Activated naive CD4-positive, alpha-beta T cell treated with anti-CD3 and anti-CD28 coated beads for 36 hours (primary cell): ENCODE measurements around the gene CCT5. TPM values are rescaled to one million over a fixed set of nuclear protein-coding genes. Genes with fewer than 3 reads are reported as not detected.
"Not testable (repeated sequence)": the region's sequence is repeated elsewhere in the genome, so short reads cannot be mapped to it uniquely, and the experiment has no call there.

Experiments
- CTCF ChIA-PET: fragments of 350-600 bp; sonication (Branson Sonifier 250); formaldehyde crosslinking; loops from one replicate; lab custom pipeline; 2021; ENCODE audit warnings: antibody characterized with exemption; lab: Charles Lee
- DNase-seq: peaks from one replicate; pipeline ENCODE4 v3.0.0-alpha.2; 2020
- H3K27ac Mint-ChIP-seq: one replicate; pipeline ENCODE4 v1.8.0; 2021; ENCODE audit warnings: mild to moderate bottlenecking, mixed read lengths
- H3K27me3 Mint-ChIP-seq: one replicate; pipeline ENCODE4 v1.8.0; 2021; ENCODE audit warnings: low read depth, mixed read lengths
- H3K36me3 Mint-ChIP-seq: one replicate; pipeline ENCODE4 v1.8.0; 2021; ENCODE audit warnings: low read depth, mixed read lengths
- H3K4me1 Mint-ChIP-seq: one replicate; pipeline ENCODE4 v1.8.0; 2021; ENCODE audit warnings: low read depth, mixed read lengths
- H3K4me3 Mint-ChIP-seq: one replicate; pipeline ENCODE4 v1.8.0; 2021; ENCODE audit warnings: mild to moderate bottlenecking, moderate library complexity, mixed read lengths
- H3K9me3 Mint-ChIP-seq: one replicate; pipeline ENCODE4 v1.8.0; 2021; ENCODE audit warnings: mixed read lengths
- intact Hi-C: fragments of 100-400 bp; cut with micrococcal nuclease; formaldehyde crosslinking; loops from one replicate; pipeline ENCODE4 v1.15.1; 2023
- total RNA-seq, 2 experiments: library from RNA; stranded (reverse); gene quantifications; one replicate each; pipeline ENCODE4 v1.2.3, GENCODE V29; 2021

CCT5 gene
- total RNA-seq, 2 experiments from 2014 or later = 414 to 419 TPM

DNA sequence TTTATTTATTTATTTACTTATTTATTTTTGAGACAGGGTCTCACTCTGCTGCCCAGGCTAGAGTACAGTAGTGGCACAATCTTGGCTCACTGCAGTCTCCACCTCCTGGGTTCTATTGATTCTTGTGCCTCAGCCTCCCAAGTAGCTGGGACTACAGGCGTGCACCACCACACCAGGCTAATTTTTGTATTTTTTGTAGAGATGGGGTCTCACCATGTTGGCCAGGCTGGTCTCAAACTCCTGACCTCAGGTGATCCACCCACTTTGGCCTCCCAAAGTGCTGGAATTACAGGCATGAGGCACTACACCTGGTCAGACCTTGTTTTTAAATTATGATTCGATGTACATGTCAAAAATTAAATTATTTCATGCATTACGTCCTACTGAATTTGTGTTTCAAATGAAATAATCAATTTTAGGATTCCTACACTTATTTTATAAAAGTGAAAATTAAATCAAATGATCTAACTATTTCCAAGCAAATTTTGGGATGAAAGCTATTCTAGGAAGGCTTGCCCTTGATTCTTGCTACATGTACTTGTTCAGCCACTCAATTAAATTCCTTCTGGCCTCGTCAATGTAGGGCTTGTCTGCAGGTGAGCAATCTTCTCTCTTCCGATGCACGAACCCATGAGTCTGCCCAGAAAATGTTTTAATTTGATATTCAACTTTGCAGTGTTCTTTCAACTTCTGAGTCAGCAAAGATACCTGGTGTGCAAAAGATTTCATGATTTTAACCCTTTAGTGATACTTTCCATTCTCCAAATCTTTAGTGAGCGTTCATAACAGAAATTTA, 30.0 kb downstream of the CCT5 start:
- no peaks in the 10 kb centered on the region for H3K36me3 Mint-ChIP-seq
- no peaks in the 10 kb centered on the region for H3K27me3 Mint-ChIP-seq
- no peaks in the 10 kb centered on the region for H3K9me3 Mint-ChIP-seq
- CTCF ChIA-PET = interaction anchor here (0.7 to 3.2 kb wide), 2 partner anchors 144 to 210 kb away, joined by 4 to 13 read pairs; no protein-coding TSS in a partner anchor
- intact Hi-C loops = loop anchor here (5.0 kb wide), 1 partner anchor 72 kb away; the partner anchor contains the start of gene MARCHF6
- no peak overlapping the region for H3K4me3 Mint-ChIP-seq
- H3K4me1 Mint-ChIP-seq = peaks cover 11% of the 10 kb centered on the region
- no peak for DNase-seq
- H3K27ac Mint-ChIP-seq = no peak overlapping the region

DNA sequence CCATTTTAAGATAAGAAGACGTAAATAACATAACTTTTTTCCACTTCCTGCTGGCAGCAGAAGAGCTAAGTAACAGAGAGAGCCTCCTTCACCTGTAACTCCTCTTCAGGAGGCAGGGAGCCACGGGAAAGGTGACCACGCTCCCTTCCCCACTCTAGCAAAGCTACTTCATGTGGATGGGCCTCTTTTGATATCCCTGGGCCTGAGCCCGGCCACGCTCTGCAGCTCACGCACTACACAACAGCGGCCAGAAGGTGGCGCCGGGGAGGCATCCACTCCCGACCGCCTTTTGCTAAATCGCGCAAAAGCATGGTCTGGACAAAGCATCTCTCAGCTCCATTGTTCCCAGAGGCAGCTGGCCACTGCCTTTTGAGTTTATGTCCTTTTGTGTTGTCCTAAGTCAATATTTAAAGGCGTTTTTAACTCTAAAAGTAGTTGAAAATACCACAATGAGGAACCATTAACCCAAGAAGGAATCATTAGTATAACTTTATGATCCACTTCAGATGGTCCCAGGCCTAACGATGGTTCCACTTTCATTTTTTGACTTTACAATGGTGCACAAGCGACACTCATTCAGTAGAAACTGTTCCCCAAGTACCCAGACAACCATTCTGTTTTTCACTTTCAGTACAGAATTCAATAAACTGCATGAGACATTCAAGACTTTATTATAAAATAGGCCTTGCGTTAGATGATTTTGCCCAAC, 34.0 kb downstream of the CCT5 start:
- CTCF ChIA-PET = interaction anchor here (0.6 to 2.6 kb wide), 23 partner anchors 8 to 345 kb away, joined by 3 to 29 read pairs (median 5); partner anchors contain the start of genes CCT5, CMBL and MARCHF6
- Mint-ChIP-seq H3K9me3 (no peaks in the 10 kb centered on the region), H3K4me3 (no peak overlapping the region), H3K36me3 (no peaks in the 10 kb centered on the region), H3K27ac (no peak overlapping the region), H3K4me1 (peaks cover 7% of the 10 kb centered on the region), H3K27me3 (peaks cover 2% of the 10 kb centered on the region)
- intact Hi-C loops = loop anchor here (1.0 to 5.0 kb wide), 8 partner anchors 33 to 406 kb away; partner anchors contain the start of genes CCT5, MARCHF6 and ROPN1L
- DNase-seq = peak; percentile 82

DNA sequence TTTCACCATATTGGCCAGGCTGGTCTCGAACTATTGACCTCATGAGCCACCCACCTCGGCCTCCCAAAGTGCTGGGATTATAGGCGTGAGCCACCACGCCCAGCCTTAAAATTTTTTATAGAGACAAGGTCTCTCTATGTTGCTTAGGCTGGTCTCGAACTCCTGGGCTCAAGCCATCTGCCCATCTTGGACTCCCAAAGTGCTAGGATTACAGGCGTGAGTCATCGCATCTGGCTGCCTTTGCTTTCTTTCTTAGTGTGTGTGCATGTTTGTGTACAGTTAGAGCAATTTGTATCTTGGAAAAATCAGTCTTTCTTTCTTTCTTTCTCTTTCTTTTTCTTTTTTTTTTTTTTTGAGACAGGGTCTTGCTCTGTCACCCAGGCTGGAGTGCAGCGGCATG, 35.3 kb downstream of the CCT5 start:
- H3K4me1 Mint-ChIP-seq, DNase-seq, H3K4me3 Mint-ChIP-seq, H3K36me3 Mint-ChIP-seq, H3K9me3 Mint-ChIP-seq, H3K27ac Mint-ChIP-seq, H3K27me3 Mint-ChIP-seq: not testable (repeated sequence)
- intact Hi-C loops = loop anchor here (2.0 kb wide), 1 partner anchor 35 kb away; the partner anchor contains the start of gene CCT5
- CTCF ChIA-PET = interaction anchor here (0.6 to 1.8 kb wide), 4 partner anchors 66 to 138 kb away, joined by 3 to 4 read pairs (median 4); no protein-coding TSS in a partner anchor

DNA sequence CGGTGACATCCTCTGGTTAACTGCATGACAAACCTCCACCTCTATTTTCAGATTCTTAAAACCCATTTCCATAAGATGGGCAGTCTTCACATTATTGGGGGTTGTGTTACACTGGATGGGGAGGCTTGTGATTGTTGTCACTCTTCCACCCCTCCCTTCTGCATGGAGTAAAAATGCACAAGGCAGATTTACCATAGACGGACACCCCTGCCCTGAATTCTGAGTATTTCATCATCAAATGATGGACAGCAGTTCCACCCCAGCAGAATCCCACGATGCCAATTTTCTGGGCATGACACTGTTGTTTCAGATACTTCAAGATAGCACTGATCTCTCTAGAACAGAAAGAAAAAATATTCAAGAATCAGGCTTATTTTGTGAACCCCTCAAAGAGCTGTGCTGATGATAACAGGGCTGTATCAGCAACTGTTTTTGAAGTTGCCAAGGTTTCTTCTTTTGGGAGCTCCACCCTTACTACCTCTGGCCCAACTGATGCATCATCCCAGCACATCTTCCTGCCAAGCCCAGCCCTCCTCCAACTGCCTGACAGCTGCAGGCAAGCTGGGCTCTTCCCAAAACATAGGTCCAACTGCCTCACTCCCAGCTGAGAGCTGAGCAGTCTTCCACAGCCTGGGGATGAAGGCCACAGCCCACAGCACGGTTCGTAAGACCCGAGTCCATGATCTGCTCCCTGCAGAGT, 36.2 kb downstream of the CCT5 start:
- Mint-ChIP-seq H3K27me3 (peaks cover 2% of the 10 kb centered on the region), H3K9me3 (no peaks in the 10 kb centered on the region), H3K36me3 (no peaks in the 10 kb centered on the region), H3K27ac (no peak overlapping the region), H3K4me3 (no peak overlapping the region), H3K4me1 (peaks cover 7% of the 10 kb centered on the region)
- CTCF ChIA-PET = interaction anchor here (0.6 to 1.3 kb wide), 2 partner anchors 136 to 137 kb away, joined by 3 read pairs; no protein-coding TSS in a partner anchor
- DNase-seq = no peak
- intact Hi-C loops = no loop called here

DNA sequence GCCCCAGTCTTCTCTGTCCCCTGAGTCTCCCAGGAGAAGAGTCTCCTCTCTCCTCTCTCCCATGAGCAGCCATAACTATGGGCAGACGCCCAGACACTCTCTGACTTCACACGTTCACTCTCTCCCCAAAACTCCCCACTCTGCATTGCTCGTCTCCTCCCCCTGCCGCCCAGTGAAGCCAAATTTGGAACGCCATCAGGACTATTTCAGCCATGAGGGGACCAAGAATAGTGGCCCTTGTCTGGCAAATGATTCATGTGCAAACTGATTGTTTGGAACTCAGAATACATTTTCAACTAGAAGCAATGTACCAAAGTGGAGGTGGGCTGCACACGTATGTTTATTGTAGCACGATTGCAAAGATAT, 36.8 kb downstream of the CCT5 start:
- intact Hi-C loops = no loop called here
- H3K27ac Mint-ChIP-seq = no peak overlapping the region
- H3K27me3 Mint-ChIP-seq = peaks cover 2% of the 10 kb centered on the region
- H3K9me3 Mint-ChIP-seq = no peaks in the 10 kb centered on the region
- H3K4me3 Mint-ChIP-seq = no peak overlapping the region
- DNase-seq = no peak
- no peaks in the 10 kb centered on the region for H3K36me3 Mint-ChIP-seq
- peaks cover 7% of the 10 kb centered on the region for H3K4me1 Mint-ChIP-seq
- CTCF ChIA-PET = no interaction called here

DNA sequence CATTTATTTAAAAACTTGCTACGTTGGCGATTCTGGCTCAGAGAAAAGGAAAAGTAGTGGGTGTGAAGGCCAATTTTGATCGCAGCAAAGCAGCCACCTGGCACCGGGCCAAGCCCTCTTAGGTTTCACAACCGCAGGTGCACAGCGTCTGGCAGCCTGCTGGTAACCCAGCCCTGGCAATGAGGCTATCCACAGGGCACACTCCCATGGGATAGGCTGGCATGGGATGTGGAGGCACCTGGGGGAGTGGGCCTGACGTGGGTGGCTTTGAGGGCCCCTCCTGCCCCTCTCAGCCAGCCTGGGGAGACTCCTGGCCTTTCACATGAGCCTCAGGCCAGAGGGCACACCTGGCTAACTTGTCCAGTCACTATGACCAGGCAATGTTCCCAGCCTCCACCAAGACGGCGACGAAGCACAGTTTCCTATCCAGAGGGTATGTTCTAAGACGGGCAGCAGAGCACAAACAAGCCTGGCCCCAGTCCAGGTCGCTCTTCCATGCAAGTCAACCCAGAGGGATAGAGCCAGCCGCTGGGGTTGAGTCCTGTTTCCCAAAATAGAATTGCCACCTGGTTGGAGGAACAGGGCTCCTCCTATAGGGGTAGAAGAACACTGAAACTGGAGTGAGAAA, 38.6 kb downstream of the CCT5 start:
- H3K36me3 Mint-ChIP-seq = no peaks in the 10 kb centered on the region
- CTCF ChIA-PET = no interaction called here
- peaks cover 2% of the 10 kb centered on the region for H3K27me3 Mint-ChIP-seq
- H3K4me3 Mint-ChIP-seq = no peak overlapping the region
- peak; percentile 15 for DNase-seq
- intact Hi-C loops = no loop called here
- H3K9me3 Mint-ChIP-seq = no peaks in the 10 kb centered on the region
- H3K4me1 Mint-ChIP-seq = peaks cover 6% of the 10 kb centered on the region
- no peak overlapping the region for H3K27ac Mint-ChIP-seq

DNA sequence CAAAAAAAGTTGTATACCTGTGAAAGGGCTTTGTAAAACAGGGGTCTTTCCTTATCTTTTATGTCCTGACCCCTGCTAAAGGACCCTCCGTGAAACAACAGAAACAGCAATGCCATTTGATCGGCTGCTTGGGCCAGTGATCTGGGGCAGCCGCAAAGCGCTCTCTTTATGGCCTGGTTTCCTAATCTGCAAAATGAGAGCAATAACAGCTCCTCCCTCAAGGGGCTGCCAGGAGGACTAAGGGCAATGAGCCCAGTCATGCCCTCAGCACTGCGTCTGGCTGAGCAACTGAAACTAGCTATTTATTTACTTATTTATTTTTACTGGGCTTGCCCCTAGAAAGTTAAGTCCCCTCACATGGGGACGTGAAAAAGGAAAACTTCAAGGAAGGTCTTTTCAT, 39.3 kb downstream of the CCT5 start:
- H3K4me1 Mint-ChIP-seq = peaks cover 4% of the 10 kb centered on the region
- CTCF ChIA-PET = interaction anchor here (0.7 kb wide), 1 partner anchor 338 kb away, joined by 3 read pairs; no protein-coding TSS in a partner anchor
- intact Hi-C loops = no loop called here

DNA sequence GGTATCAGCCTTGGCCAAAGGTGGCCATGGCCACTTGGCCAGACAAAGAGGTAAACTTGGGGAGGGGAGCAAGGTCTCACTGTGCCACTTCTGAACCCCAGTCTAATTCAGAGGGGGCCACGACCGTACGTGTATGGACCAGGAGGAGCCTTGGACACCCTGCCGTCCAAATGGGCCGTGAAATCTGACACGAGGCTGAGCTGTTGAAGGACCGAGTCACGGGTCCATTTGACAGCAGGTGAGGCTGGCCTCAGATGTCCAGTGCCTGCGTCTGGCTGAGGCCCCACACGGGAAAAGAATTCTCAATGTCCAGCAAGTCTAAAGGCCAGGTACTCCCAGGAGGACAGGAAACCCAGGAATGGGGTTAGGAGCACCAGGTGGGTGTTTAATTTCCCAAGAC, 39.9 kb downstream of the CCT5 start:
- H3K36me3 Mint-ChIP-seq = no peaks in the 10 kb centered on the region
- H3K4me1 Mint-ChIP-seq = peaks cover 4% of the 10 kb centered on the region
- no peak overlapping the region for H3K4me3 Mint-ChIP-seq
- H3K27me3 Mint-ChIP-seq = peaks cover 5% of the 10 kb centered on the region
- no peaks in the 10 kb centered on the region for H3K9me3 Mint-ChIP-seq
- intact Hi-C loops = no loop called here
- no peak overlapping the region for H3K27ac Mint-ChIP-seq
- no peak for DNase-seq
- CTCF ChIA-PET = interaction anchor here (0.7 kb wide), 1 partner anchor 337 kb away, joined by 3 read pairs; no protein-coding TSS in a partner anchor

More for the DNA sequence above, 39.3 kb downstream of the CCT5 start:
- no peaks in the 10 kb centered on the region for H3K9me3 Mint-ChIP-seq
- H3K4me3 Mint-ChIP-seq = no peak overlapping the region
- no peaks in the 10 kb centered on the region for H3K36me3 Mint-ChIP-seq
- no peak for DNase-seq
- H3K27me3 Mint-ChIP-seq = peaks cover 5% of the 10 kb centered on the region
- no peak overlapping the region for H3K27ac Mint-ChIP-seq

DNA sequence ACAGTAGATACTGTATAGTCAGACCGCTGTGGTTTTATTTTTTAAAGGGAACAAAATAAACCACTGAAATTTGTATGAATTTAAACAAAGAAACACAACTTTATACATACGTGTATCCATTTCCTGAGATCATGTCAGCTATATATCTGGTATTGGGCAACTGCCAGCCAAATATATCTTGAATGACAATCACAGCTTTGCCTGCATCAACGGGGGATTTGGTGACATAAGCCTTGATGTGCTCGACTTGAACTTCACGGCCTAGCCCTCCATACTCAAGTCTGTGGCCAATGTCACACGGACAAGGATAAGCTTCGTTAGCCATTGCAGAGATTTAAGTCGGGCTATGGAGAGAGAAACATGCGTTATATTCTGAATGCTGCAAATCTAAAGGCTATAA, 40.4 kb downstream of the CCT5 start:
- Mint-ChIP-seq H3K4me1 (peaks cover 4% of the 10 kb centered on the region), H3K4me3 (no peak overlapping the region), H3K36me3 (no peaks in the 10 kb centered on the region), H3K27me3 (peaks cover 5% of the 10 kb centered on the region), H3K27ac (no peak overlapping the region), H3K9me3 (no peaks in the 10 kb centered on the region)
- CTCF ChIA-PET = no interaction called here
- DNase-seq = no peak
- intact Hi-C loops = no loop called here

DNA sequence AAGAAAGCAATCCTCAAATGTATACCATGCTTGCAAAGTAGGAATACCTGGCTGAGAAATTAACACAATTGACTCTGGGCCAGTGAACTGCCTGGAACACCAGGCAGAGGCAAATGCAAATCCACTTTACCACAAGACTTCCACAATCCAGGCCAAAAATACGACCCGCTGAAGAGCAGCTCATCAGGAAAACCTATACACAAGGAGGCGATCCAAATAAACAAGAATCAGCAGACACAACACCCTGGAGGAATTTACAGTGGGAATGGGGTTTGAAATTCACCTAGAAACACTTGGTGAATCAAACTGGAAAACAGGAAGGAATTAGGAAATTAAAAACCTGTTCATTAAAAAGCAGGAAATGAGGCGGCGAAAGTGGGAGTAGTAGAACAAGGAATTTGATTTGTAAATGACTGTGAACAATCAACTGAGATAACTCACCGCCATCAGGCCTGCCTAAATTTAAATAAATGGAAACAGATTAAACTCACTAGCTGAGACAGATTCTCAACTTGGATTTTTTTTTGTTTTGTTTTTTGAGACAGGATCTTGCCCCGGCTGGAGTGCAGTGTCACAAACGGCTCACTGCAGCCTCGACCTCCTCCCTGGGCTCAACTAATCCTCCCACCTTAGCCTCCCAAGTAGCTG, 41.7 kb downstream of the CCT5 start:
- H3K27ac Mint-ChIP-seq = no peak overlapping the region
- peaks cover 3% of the 10 kb centered on the region for H3K27me3 Mint-ChIP-seq
- intact Hi-C loops = no loop called here
- H3K4me1 Mint-ChIP-seq = peaks cover 4% of the 10 kb centered on the region
- H3K9me3 Mint-ChIP-seq = no peaks in the 10 kb centered on the region
- CTCF ChIA-PET = interaction anchor here (1.8 kb wide), 1 partner anchor 8 kb away, joined by 7 read pairs; no protein-coding TSS in a partner anchor
- no peak overlapping the region for H3K4me3 Mint-ChIP-seq
- no peak for DNase-seq
- no peaks in the 10 kb centered on the region for H3K36me3 Mint-ChIP-seq

DNA sequence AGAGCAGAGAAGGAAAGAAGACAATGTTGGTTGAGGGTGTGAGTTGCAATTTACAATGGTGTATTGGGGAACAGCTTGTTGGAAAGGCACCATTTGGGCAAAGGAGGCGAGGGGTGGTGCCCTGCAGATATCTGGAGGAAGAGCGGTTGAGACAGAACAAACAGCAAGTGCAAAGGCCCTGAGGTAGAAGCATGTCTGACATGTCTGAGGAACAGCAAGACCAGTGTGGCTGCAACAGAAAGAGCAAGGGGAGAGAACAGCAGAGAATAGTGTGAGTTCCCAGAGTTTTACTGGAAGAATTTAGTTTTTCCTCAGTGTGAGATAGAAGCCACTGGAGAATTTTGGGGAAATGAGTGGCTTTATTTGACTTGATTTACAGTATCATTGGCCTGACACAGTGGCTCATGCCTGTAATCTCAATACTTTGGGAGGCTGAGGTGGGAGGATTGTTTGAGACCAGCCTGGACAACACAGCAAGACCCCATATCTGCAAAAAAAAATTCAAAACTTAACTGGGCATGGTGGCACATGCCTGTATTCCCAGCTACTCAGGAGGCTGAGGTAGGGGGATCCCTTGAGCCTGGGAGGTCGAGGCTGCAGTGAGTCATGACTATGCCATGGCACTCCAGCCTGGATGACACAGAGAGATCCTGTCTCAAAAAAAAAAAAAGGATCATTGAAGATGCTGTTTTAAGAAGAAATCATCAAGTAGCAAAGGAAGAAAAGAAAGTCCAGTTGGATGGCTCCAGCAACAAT, 44.0 kb downstream of the CCT5 start:
- no peaks in the 10 kb centered on the region for H3K4me1 Mint-ChIP-seq
- no peak overlapping the region for H3K27ac Mint-ChIP-seq
- intact Hi-C loops = no loop called here
- no peak for DNase-seq
- no peaks in the 10 kb centered on the region for H3K36me3 Mint-ChIP-seq
- CTCF ChIA-PET = interaction anchor here (1.0 kb wide), 1 partner anchor 10 kb away, joined by 4 read pairs; no protein-coding TSS in a partner anchor
- H3K9me3 Mint-ChIP-seq = no peaks in the 10 kb centered on the region
- H3K4me3 Mint-ChIP-seq = no peak overlapping the region
- peaks cover 3% of the 10 kb centered on the region for H3K27me3 Mint-ChIP-seq
